Suppressor macrophage (primary cell): Measurements from ENCODE around the gene CHST12.
"Not testable (repeated sequence)": the region's sequence is repeated elsewhere in the genome, so short reads cannot be mapped to it uniquely, and the experiment has no call there.

Source experiments
- DNase-seq, 4 experiments: peaks; one replicate each; pipeline ENCODE4 v3.0.0-alpha.2; 2020 to 2022

CHST12 gene

GRCh38 chr7:2405201-2405600, 1.8 kb downstream of the CHST12 start:
- peak in 1 of 4 experiments; percentile 20 for DNase-seq

- DNase-seq, result peak in 1 of 4 experiments; percentile 21
Observed at GRCh38 chr7:2405601-2406345, 2.4 kb downstream of the CHST12 start.

- peak in 1 of 4 experiments; percentile 18 for DNase-seq
Observed at GRCh38 chr7:2409745-2410414, 6.5 kb downstream of the CHST12 start.

- DNase-seq, result no peak
Observed at GRCh38 chr7:2411049-2411448, 7.6 kb downstream of the CHST12 start.

- no peak for DNase-seq
Observed at GRCh38 chr7:2411815-2412586, 8.6 kb downstream of the CHST12 start.

GRCh38 chr7:2412587-2413201, 9.3 kb downstream of the CHST12 start:
- no peak for DNase-seq

GRCh38 chr7:2416063-2416462, 12.7 kb downstream of the CHST12 start:
- DNase-seq, result peak in 1 of 4 experiments; percentile 17

GRCh38 chr7:2416650-2417049, 13.2 kb downstream of the CHST12 start:
- DNase-seq, result no peak

- DNase-seq, result not testable (repeated sequence)
Observed at GRCh38 chr7:2417178-2417577, 13.8 kb downstream of the CHST12 start.

- no peak for DNase-seq
Observed at GRCh38 chr7:2417981-2418481, 14.6 kb downstream of the CHST12 start.

- no peak for DNase-seq
Observed at GRCh38 chr7:2420216-2420933, 17.0 kb downstream of the CHST12 start.

- no peak for DNase-seq
Observed at GRCh38 chr7:2421943-2422310, 18.5 kb downstream of the CHST12 start.

GRCh38 chr7:2425749-2426148, 22.3 kb downstream of the CHST12 start:
- no peak for DNase-seq

GRCh38 chr7:2431260-2431867, 28.0 kb downstream of the CHST12 start:
- DNase-seq, result peak in 3 of 4 experiments; percentile 25 to 55 (median 43)

GRCh38 chr7:2432910-2433712, 29.7 kb downstream of the CHST12 start:
- no peak for DNase-seq

- no peak for DNase-seq
Observed at GRCh38 chr7:2433713-2434550, 30.5 kb downstream of the CHST12 start.

- no peak for DNase-seq
Observed at GRCh38 chr7:2435146-2435545, 31.7 kb downstream of the CHST12 start.

GRCh38 chr7:2436341-2437104, 33.1 kb downstream of the CHST12 start:
- no peak for DNase-seq

GRCh38 chr7:2437136-2437535, 33.7 kb downstream of the CHST12 start:
- no peak for DNase-seq
